Activated naive CD8-positive, alpha-beta T cell treated with anti-CD3 and anti-CD28 coated beads, Interleukin-2, amount 10 ng/mL, durations not matched to agents 7 days and 5 days (primary cell): ENCODE results near the gene STK32C. TPM values are rescaled to one million over a fixed set of nuclear protein-coding genes. Genes with fewer than 3 reads are reported as not detected.
"Not testable (repeated sequence)": the region's sequence is repeated elsewhere in the genome, so short reads cannot be mapped to it uniquely, and the experiment has no call there.

Experiments
- ATAC-seq: fragments of 150-1000 bp; cut with Tn5 transposase; one replicate; pipeline ENCODE4 v1.10.0; 2021; ENCODE audit warnings: low read depth, moderate library complexity
- POLR2A ChIA-PET: fragments of 350-600 bp; sonication (Branson Sonifier 250); formaldehyde crosslinking; loops from one replicate; lab custom pipeline; 2021; ENCODE audit warnings: antibody characterized with exemption; lab: Charles Lee
- DNase-seq: peaks from one replicate; pipeline ENCODE4 v3.0.0; 2021
- H3K27ac Mint-ChIP-seq: one replicate; pipeline ENCODE4 v1.8.0; 2022; ENCODE audit warnings: mild to moderate bottlenecking, mixed read lengths
- H3K27me3 Mint-ChIP-seq: one replicate; pipeline ENCODE4 v1.8.0; 2022; ENCODE audit warnings: mild to moderate bottlenecking, moderate library complexity, mixed read lengths
- H3K36me3 Mint-ChIP-seq: one replicate; pipeline ENCODE4 v1.8.0; 2021; ENCODE audit warnings: mild to moderate bottlenecking, mixed read lengths
- H3K4me1 Mint-ChIP-seq: one replicate; pipeline ENCODE4 v1.8.0; 2021; ENCODE audit warnings: mixed read lengths
- H3K4me3 Mint-ChIP-seq: one replicate; pipeline ENCODE4 v1.8.0; 2022; ENCODE audit warnings: mild to moderate bottlenecking, moderate library complexity, mixed read lengths
- H3K9me3 Mint-ChIP-seq: one replicate; pipeline ENCODE4 v1.8.0; 2021; ENCODE audit warnings: mixed read lengths
- total RNA-seq, 2 experiments: library from RNA; stranded (reverse); gene quantifications; one replicate each; pipeline ENCODE4 v1.2.3, GENCODE V29; 2021

Gene STK32C
- total RNA-seq, 2 experiments from 2014 or later, result 12.5 TPM

- Mint-ChIP-seq H3K27ac (no peak overlapping the region), H3K4me1 (no peaks in the 10 kb centered on the region), H3K9me3 (no peaks in the 10 kb centered on the region), H3K27me3 (no peaks in the 10 kb centered on the region), H3K36me3 (peaks cover 2% of the 10 kb centered on the region), H3K4me3 (no peak overlapping the region)
- POLR2A ChIA-PET, result no interaction called here
- no peak for ATAC-seq
- no peak for DNase-seq
Measured at GRCh38 chr10:132347211-132347930, 39.6 kb upstream of the STK32C start.

- peaks cover 3% of the 10 kb centered on the region for H3K36me3 Mint-ChIP-seq
- H3K27ac Mint-ChIP-seq, result no peak overlapping the region
- DNase-seq, result no peak
- no peaks in the 10 kb centered on the region for H3K27me3 Mint-ChIP-seq
- POLR2A ChIA-PET, result no interaction called here
- H3K9me3 Mint-ChIP-seq, result no peaks in the 10 kb centered on the region
- no peaks in the 10 kb centered on the region for H3K4me1 Mint-ChIP-seq
- no peak overlapping the region for H3K4me3 Mint-ChIP-seq
- ATAC-seq, result no peak
Measured at GRCh38 chr10:132346806-132347205, 39.1 kb upstream of the STK32C start.

DNA sequence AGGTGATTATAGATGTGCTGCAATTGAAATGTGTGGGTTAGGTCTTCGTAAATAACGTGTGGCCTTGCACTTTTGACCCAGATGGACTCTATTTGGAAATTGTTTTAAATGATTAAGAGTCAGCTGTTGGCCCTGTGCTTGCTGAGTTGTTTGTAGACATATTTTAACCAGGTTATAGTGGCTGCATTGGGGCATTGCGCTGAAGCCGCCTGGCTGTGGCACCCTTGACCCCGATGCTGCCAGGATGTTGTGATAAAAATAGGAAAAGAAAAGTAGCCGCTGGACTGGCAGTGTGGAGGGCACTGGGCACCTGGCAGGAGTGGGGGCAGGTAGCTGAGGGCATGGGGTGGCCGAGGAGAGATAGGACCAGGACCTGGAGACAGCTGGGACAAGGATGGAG lies 37.6 kb upstream of the STK32C start:
- H3K9me3 Mint-ChIP-seq, result no peaks in the 10 kb centered on the region
- no peaks in the 10 kb centered on the region for H3K4me1 Mint-ChIP-seq
- H3K27ac Mint-ChIP-seq, result no peak overlapping the region
- H3K4me3 Mint-ChIP-seq, result no peak overlapping the region
- H3K36me3 Mint-ChIP-seq, result peaks cover 3% of the 10 kb centered on the region
- POLR2A ChIA-PET, result no interaction called here
- H3K27me3 Mint-ChIP-seq, result no peaks in the 10 kb centered on the region
- ATAC-seq (no peak), DNase-seq (no peak)

GRCh38 chr10:132344386-132344785 lies 36.6 kb upstream of the STK32C start:
- no peaks in the 10 kb centered on the region for H3K4me1 Mint-ChIP-seq
- no peak for ATAC-seq
- H3K27ac Mint-ChIP-seq, result no peak overlapping the region
- no peaks in the 10 kb centered on the region for H3K9me3 Mint-ChIP-seq
- H3K36me3 Mint-ChIP-seq, result peaks cover 3% of the 10 kb centered on the region
- H3K27me3 Mint-ChIP-seq, result no peaks in the 10 kb centered on the region
- H3K4me3 Mint-ChIP-seq, result no peak overlapping the region
- DNase-seq, result no peak
- POLR2A ChIA-PET, result no interaction called here

DNA sequence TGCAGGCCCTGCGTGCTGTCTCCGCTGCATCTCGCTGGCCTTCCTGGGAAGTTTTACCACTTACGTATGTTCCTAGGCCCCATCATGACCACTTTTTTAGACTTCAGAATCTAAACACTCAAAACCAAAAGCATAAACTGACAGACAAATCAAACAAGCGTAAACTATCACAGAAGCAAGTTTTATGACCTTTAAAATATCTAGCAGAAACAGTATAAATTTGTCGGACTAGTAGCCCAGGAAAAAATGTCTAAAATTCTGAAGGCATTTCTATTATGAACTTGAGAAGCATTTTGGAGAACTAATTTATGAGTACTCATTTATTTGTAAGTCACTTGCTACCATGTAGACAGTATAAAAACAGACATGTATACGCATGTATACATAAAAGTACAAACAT lies 34.8 kb upstream of the STK32C start:
- ATAC-seq (no peak), DNase-seq (no peak)
- no peaks in the 10 kb centered on the region for H3K9me3 Mint-ChIP-seq
- H3K4me1 Mint-ChIP-seq, result no peaks in the 10 kb centered on the region
- no peaks in the 10 kb centered on the region for H3K27me3 Mint-ChIP-seq
- H3K27ac Mint-ChIP-seq, result no peak overlapping the region
- H3K4me3 Mint-ChIP-seq, result no peak overlapping the region
- POLR2A ChIA-PET, result no interaction called here
- peaks cover 3% of the 10 kb centered on the region for H3K36me3 Mint-ChIP-seq

DNA sequence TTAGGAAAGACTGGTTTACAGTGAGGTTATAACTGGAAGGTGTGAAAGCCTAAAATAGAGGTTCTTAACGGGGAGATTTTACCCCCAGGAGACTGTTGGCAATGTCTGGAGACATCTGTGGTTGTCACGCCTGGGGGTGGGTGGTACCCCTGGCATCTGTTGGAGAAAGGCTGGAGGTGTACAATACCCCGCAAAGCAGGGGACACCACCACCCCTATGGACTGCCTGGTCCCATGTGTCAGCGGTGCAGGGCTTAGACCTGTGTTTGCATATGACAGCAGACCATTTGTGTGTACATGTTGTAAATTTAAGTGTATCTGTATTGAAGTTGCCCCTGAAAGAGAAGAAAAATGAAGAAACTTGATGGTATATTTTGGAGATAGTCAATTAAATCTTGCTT lies 34.0 kb upstream of the STK32C start:
- no peak overlapping the region for H3K27ac Mint-ChIP-seq
- DNase-seq, result no peak
- peaks cover 5% of the 10 kb centered on the region for H3K4me1 Mint-ChIP-seq
- no peaks in the 10 kb centered on the region for H3K27me3 Mint-ChIP-seq
- POLR2A ChIA-PET, result no interaction called here
- no peak overlapping the region for H3K4me3 Mint-ChIP-seq
- H3K9me3 Mint-ChIP-seq, result no peaks in the 10 kb centered on the region
- H3K36me3 Mint-ChIP-seq, result peaks cover 3% of the 10 kb centered on the region
- no peak for ATAC-seq

- Mint-ChIP-seq H3K27ac (no peak overlapping the region), H3K4me1 (peaks cover 9% of the 10 kb centered on the region), H3K36me3 (peaks cover 3% of the 10 kb centered on the region), H3K27me3 (no peaks in the 10 kb centered on the region), H3K4me3 (no peak overlapping the region), H3K9me3 (no peaks in the 10 kb centered on the region)
- POLR2A ChIA-PET, result no interaction called here
- no peak for DNase-seq
- ATAC-seq, result no peak
Measured at GRCh38 chr10:132341017-132341416, 33.3 kb upstream of the STK32C start.

DNA sequence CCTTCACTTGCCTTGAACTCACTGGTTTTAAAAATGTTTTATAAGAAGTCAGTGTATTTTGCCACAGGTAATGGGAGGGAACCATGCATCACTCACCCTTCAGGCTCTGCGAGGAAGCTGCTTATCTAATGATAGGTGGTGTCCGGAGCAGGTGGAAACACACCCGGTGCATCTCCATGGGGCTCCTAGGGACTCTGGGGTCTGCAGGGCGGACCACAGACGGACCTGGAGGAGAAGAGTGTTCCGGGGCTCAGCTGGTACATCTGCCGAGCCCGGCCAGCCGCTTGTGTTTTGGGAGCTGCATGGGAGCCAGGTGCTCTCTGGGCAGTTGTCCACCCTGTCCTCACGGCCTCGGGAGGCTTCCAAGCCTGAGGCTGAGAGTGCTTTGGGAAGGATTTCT lies 31.5 kb upstream of the STK32C start:
- ATAC-seq (no peak), DNase-seq (no peak)
- Mint-ChIP-seq H3K27ac (no peak overlapping the region), H3K4me1 (peaks cover 16% of the 10 kb centered on the region), H3K36me3 (peaks cover 3% of the 10 kb centered on the region), H3K9me3 (no peaks in the 10 kb centered on the region), H3K27me3 (no peaks in the 10 kb centered on the region), H3K4me3 (no peak overlapping the region)
- POLR2A ChIA-PET, result no interaction called here

DNA sequence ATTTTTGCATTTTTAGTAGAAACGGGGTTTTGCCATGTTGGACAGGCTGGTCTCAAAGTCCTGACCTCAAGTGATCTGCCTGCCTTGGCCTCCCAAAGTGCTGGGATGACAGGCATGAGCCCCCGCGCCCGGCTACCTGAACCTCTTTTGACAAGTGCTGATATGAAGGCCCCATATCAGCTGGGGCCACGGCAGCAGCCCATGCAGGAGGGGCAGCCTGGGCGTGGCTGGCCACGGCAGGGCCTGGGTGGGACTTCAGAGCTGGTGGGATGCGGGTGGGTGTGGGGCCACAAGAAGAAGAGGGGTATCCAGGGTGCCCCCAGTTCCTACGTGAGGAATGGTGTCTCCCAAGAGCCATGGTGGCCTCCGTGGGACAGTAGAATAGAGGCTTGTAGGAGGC lies 31.1 kb upstream of the STK32C start:
- no peaks in the 10 kb centered on the region for H3K9me3 Mint-ChIP-seq
- POLR2A ChIA-PET, result no interaction called here
- no peak overlapping the region for H3K27ac Mint-ChIP-seq
- no peak overlapping the region for H3K4me3 Mint-ChIP-seq
- H3K4me1 Mint-ChIP-seq, result peaks cover 16% of the 10 kb centered on the region
- no peak for ATAC-seq
- DNase-seq, result no peak
- peaks cover 3% of the 10 kb centered on the region for H3K36me3 Mint-ChIP-seq
- no peaks in the 10 kb centered on the region for H3K27me3 Mint-ChIP-seq

GRCh38 chr10:132337854-132338253 lies 30.1 kb upstream of the STK32C start:
- H3K36me3 Mint-ChIP-seq, H3K27me3 Mint-ChIP-seq, DNase-seq, H3K27ac Mint-ChIP-seq, H3K9me3 Mint-ChIP-seq, ATAC-seq, POLR2A ChIA-PET: not testable (repeated sequence)
- peak overlapping the region; percentile 11 for H3K4me3 Mint-ChIP-seq
- H3K4me1 Mint-ChIP-seq, result peaks cover 21% of the 10 kb centered on the region

DNA sequence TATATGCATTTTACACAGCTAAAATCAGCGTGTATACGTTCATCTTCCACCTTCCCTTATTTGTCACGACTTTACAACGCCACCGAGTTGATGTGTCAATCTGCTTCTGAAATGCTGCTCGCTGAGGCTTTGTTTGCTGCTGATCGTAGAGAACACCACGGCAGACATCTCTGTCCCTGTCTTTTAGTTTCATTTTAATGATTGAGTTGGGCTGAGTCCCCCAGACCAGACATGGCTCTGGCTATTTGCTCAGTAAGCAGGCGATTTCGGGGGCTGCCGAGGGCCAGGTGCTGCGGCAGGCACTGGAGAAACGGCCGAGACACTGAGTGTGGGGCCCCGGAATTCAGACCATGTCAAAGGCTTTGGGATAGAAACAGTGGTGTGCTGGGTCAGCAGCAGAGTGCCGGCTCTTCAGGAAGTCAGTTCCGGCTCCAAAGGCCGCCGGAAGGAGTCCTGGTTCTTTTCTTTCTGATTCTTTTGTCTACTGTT lies 29.2 kb upstream of the STK32C start:
- Mint-ChIP-seq H3K9me3 (no peaks in the 10 kb centered on the region), H3K36me3 (peaks cover under 1% of the 10 kb centered on the region), H3K4me1 (peaks cover 26% of the 10 kb centered on the region), H3K27ac (peak overlapping the region; percentile 88), H3K4me3 (peak overlapping the region; percentile 85), H3K27me3 (no peaks in the 10 kb centered on the region)
- POLR2A ChIA-PET, result no interaction called here
- ATAC-seq, result no peak
- peak; percentile 48 for DNase-seq

- H3K4me1 Mint-ChIP-seq, result peaks cover 28% of the 10 kb centered on the region
- no peak overlapping the region for H3K4me3 Mint-ChIP-seq
- ATAC-seq (no peak), DNase-seq (no peak)
- peaks cover 5% of the 10 kb centered on the region for H3K36me3 Mint-ChIP-seq
- POLR2A ChIA-PET, result no interaction called here
- no peaks in the 10 kb centered on the region for H3K27me3 Mint-ChIP-seq
- H3K27ac Mint-ChIP-seq, result peak overlapping the region; percentile 32
- H3K9me3 Mint-ChIP-seq, result no peaks in the 10 kb centered on the region
Measured at GRCh38 chr10:132336064-132336746, 28.5 kb upstream of the STK32C start.

DNA sequence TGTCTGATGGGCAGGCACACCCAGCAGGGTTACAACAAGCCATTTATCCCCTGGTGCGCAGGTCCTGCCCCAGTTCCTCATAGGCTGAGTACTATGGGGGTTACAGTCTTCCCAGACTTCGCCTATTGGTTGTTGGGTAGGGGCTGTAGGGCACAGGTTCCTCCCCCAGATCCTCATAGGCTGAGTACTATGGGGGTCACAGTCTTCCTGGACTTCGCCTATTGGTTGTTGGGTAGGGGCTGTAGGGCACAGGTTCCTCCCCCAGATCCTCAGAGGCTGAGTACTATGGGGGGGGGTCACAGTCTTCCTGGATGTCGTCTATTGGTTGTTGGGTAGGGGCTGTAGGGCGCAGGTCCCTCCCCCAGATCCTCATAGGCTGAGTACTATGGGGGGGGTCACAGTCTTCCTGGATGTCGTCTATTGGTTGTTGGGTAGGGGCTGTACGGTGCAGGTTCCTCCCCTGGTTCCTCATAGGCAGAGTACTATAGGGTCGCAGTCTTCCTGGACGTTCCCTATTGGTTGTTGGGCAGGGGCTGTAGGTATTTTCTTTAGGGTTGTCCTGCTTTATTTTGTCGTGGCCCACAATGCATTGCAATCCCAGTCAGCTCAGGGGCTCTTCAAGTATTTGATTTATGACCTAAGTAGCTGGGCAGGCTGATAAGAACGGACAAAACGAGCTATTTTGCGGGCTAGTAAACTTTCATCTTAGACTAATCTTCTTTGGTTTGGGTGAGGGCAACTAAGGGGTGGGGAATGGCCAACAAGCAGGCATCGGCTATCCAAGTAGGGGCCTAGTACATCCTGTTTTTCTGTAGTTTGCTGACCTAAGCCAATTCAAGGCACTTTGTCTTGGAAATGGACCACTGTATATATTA lies 27.7 kb upstream of the STK32C start:
- Mint-ChIP-seq H3K4me1 (peaks cover 29% of the 10 kb centered on the region), H3K27me3 (no peaks in the 10 kb centered on the region), H3K27ac (no peak overlapping the region), H3K9me3 (no peaks in the 10 kb centered on the region), H3K36me3 (peaks cover 6% of the 10 kb centered on the region), H3K4me3 (no peak overlapping the region)
- DNase-seq (no peak), ATAC-seq (no peak)
- POLR2A ChIA-PET, result no interaction called here
